HepG2 (cell line): ENCODE data around the gene DNM3. TPM values are rescaled to one million over a fixed set of nuclear protein-coding genes. Genes with fewer than 3 reads are reported as not detected.

Experiments
- ATAC-seq: fragments of 200-7000 bp; cut with Tn5 transposase; 3 replicates; pipeline ENCODE4 v1.9.1; 2020; ENCODE audit warnings: mild to moderate bottlenecking, moderate library complexity
- BruUV-seq: library from RNA; stranded (reverse); fragments of 400-500 nt; replicated peaks from 2 replicates; lab custom pipeline; 2021; lab: Mats Ljungman, UMichigan
- CTCF ChIA-PET: fragments of 300-600 bp; formaldehyde crosslinking; extraction: SDS; loops from one replicate; lab custom pipeline; 2021; ENCODE audit warnings: low total read pairs, inconsistent platforms, low intra/inter-chr PET ratio; lab: Yijun Ruan, JAX
- POLR2A ChIA-PET: fragments of 350-600 bp; sonication (Branson Sonifier 250); formaldehyde crosslinking; loops from one replicate; lab custom pipeline; 2020; ENCODE audit warnings: antibody characterized with exemption, inconsistent platforms; lab: Yijun Ruan, JAX
- DNase-seq: peaks from one replicate; pipeline ENCODE4 v3.0.0-alpha.2; 2015; ENCODE audit warnings: low spot score
- FAIRE-seq: peaks from 3 replicates; lab custom pipeline; 2011; peaks lifted over from hg19 to GRCh38; lab: Jason Lieb, UNC
- H2AFZ ChIP-seq: one replicate; pipeline ENCODE4 v1.6.1; 2011; ENCODE audit warnings: low read length, inconsistent platforms
- H3K27ac ChIP-seq: fragments of 300-600 bp; 3 replicates; pipeline ENCODE4 v1.8.0; 2011; ENCODE audit warnings: mixed run types, mild to moderate bottlenecking, mixed read lengths, low read length, inconsistent platforms; ENCODE audit not compliant: insufficient read depth; ENCODE audit errors: extremely low read length
- H3K27me3 ChIP-seq, 2 experiments: fragments of 200-600 bp in 1 of 2; 2 replicates in 1 of 2; 3 replicates in 1 of 2; pipeline versions ENCODE4 v1.6.0 to v1.8.0; 2011; ENCODE audit warnings: low read length in 2 of 2, mild to moderate bottlenecking in 2 of 2, moderate library complexity in 2 of 2, inconsistent platforms in 1 of 2; ENCODE audit not compliant: insufficient read depth in 2 of 2, control insufficient read depth in 1 of 2
- H3K36me3 ChIP-seq, 2 experiments: fragments of 200-600 bp in 1 of 2; replicated peaks in 1 of 2; 2 replicates in 1 of 2; 3 replicates in 1 of 2; pipeline versions ENCODE4 v1.5.1 to v1.8.0; 2011; ENCODE audit warnings: low read length in 2 of 2, inconsistent platforms in 1 of 2; ENCODE audit not compliant: insufficient read depth in 2 of 2, control insufficient read depth in 1 of 2
- H3K4me1 ChIP-seq: 2 replicates; pipeline ENCODE4 v1.5.1; 2012; ENCODE audit warnings: low read length, inconsistent platforms; ENCODE audit not compliant: insufficient read depth
- H3K4me2 ChIP-seq: 2 replicates; pipeline ENCODE4 v1.6.0; 2011; ENCODE audit warnings: low read depth, low read length, inconsistent platforms
- H3K4me3 ChIP-seq, 3 experiments: fragments of 200-600 bp in 1 of 3; sonication (generic), shearing (Covaris generic) in 1 of 3; replicated peaks in 1 of 3; 2 replicates each; pipeline ENCODE4 v1.5.1; 2011 to 2016; ENCODE audit warnings: low read length in 3 of 3, inconsistent platforms in 2 of 3, low read depth in 2 of 3, mild to moderate bottlenecking in 2 of 3, control low read depth in 1 of 3, mixed read lengths in 1 of 3; ENCODE audit not compliant: insufficient read depth in 1 of 3
- H3K79me2 ChIP-seq: one replicate; pipeline ENCODE4 v1.6.1; 2011; ENCODE audit warnings: low read length, inconsistent platforms; ENCODE audit not compliant: insufficient read depth
- H3K9ac ChIP-seq: 2 replicates; pipeline ENCODE4 v1.6.0; 2011; ENCODE audit warnings: mild to moderate bottlenecking, low read depth, low read length, inconsistent platforms; ENCODE audit not compliant: insufficient read depth
- H3K9me3 ChIP-seq: 2 replicates; pipeline ENCODE4 v1.5.1; 2012; ENCODE audit warnings: mild to moderate bottlenecking, low read length
- H4K20me1 ChIP-seq: 2 replicates; pipeline ENCODE4 v1.6.0; 2011; ENCODE audit warnings: inconsistent platforms, mild to moderate bottlenecking, low read length, moderate library complexity; ENCODE audit not compliant: insufficient read depth
- MIER2 ChIP-seq: IDR thresholded peaks from 2 replicates; pipeline ENCODE4 v1.6.1; 2016; ENCODE audit warnings: missing biosample characterization, missing genetic modification reagents
- NFYC ChIP-seq: IDR thresholded peaks from 2 replicates; pipeline ENCODE4 v1.6.1; 2016; ENCODE audit warnings: missing genetic modification reagents, missing compliant biosample characterization
- RXRB ChIP-seq: IDR thresholded peaks from 2 replicates; pipeline ENCODE4 v1.6.1; 2016; ENCODE audit warnings: borderline replicate concordance, missing genetic modification reagents, missing compliant biosample characterization
- TBL1XR1 ChIP-seq: fragments of 150-350 bp; IDR thresholded peaks from 2 replicates; pipeline ENCODE4 v1.6.1; 2014; ENCODE audit warnings: borderline replicate concordance, low read length; ENCODE audit not compliant: partially characterized antibody
- ZFP36L2 ChIP-seq: sonication (generic); formaldehyde crosslinking; IDR thresholded peaks from 2 replicates; pipeline ENCODE4 v1.4.0; 2020; ENCODE audit warnings: missing genetic modification reagents
- ZNF24 ChIP-seq: fragments of 450-650 bp; IDR thresholded peaks from 2 replicates; pipeline ENCODE4 v1.6.1; 2017; ENCODE audit warnings: antibody characterized with exemption, mild to moderate bottlenecking
- ZNF83 ChIP-seq: sonication (generic); formaldehyde crosslinking; IDR thresholded peaks from 2 replicates; pipeline ENCODE4 v1.4.0; 2020; ENCODE audit warnings: missing genetic modification reagents, mild to moderate bottlenecking, borderline replicate concordance
- WGBS: methylation state at CpG from one replicate; pipeline ENCODE4 v1.1.6; 2017; ENCODE audit warnings: low lambda C conversion rate; 5-methylcytosine and 5-hydroxymethylcytosine counted together
- in situ Hi-C: cut with HindIII; loops from 2 replicates; pipeline ENCODE4 v1.10.0; 2017; ENCODE audit warnings: low pct_unique_long_range_greater_than_20kb; ENCODE audit not compliant: extremely low pct_ligation_motif_present
- intact Hi-C: fragments of 100-400 bp; cut with micrococcal nuclease; formaldehyde crosslinking; loops from one replicate; pipeline ENCODE4 v1.10.0; 2022; ENCODE audit not compliant: unreplicated experiment
- polyA plus RNA-seq, 8 experiments: library from polyadenylated mRNA; depleted of rRNA in 3 of 8; stranded (reverse) in 7 of 8; unstranded in 1 of 8; fragments of >200 nt; fragmentation: Illumina TruSeq in 4 of 8; extraction: Trizol in 4 of 8; gene quantifications; 2 replicates each; pipeline versions ENCODE4 v1.2.1 to v1.2.3, GENCODE V29; 2011 to 2016; ENCODE audit warnings: low read depth in 4 of 8, missing spikeins in 1 of 8, mixed read lengths in 1 of 8; ENCODE audit not compliant: insufficient read depth in 1 of 8
- total RNA-seq, 5 experiments: library from RNA; depleted of rRNA; stranded (reverse); fragments of >200 nt; fragmentation: Illumina TruSeq; extraction: Trizol; gene quantifications; 2 replicates each; pipeline ENCODE4 v1.2.3, GENCODE V29; 2016; ENCODE audit warnings: low read depth in 1 of 5
- TF ChIP-seq, protein P1 (sequence below): sonication (generic); formaldehyde crosslinking; IDR thresholded peaks from 2 replicates; pipeline ENCODE4 v1.5.0; 2020; ENCODE audit warnings: mild to moderate bottlenecking, missing genetic modification reagents
- TF ChIP-seq, protein P2 (sequence below): sonication (generic); formaldehyde crosslinking; IDR thresholded peaks from 2 replicates; pipeline ENCODE4 v1.5.1; 2020; ENCODE audit warnings: mild to moderate bottlenecking, missing genetic modification reagents
- TF ChIP-seq, protein P3 (sequence below), 2 experiments: IDR thresholded peaks; 2 replicates each; pipeline ENCODE4 v1.6.1; 2011 to 2012; ENCODE audit warnings: low read length in 2 of 2, borderline replicate concordance in 1 of 2, low read depth in 1 of 2, mild to moderate bottlenecking in 1 of 2, moderate library complexity in 1 of 2

The DNM3 gene
- total and polyA plus RNA-seq, 2 of the 13 experiments (the other 11 are each of a cell fraction or from before 2014, with no cell fraction given) = 0.05 TPM; not detected in 1

DNA sequence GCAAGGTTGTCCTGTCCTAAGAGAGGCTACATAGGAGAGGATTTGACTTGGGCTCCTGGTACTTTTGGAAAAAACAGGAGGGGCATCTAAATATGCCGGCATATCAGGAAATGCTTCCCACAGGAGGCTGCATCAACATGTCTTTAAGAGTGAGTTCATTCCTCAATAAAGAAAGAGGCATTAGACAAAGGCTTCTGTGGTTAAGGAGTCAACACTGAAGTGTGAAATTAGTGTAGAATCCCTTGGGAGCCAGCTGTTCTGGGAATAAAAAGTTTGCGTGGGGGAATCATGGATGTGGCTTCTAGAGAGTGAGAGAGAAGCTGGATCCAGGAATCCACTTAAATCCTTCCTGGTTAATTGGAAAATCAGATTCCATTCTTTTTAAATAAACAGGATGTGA lies 69.5 kb downstream of the DNM3 start (continued):
- TF ChIP-seq, protein P1, sequence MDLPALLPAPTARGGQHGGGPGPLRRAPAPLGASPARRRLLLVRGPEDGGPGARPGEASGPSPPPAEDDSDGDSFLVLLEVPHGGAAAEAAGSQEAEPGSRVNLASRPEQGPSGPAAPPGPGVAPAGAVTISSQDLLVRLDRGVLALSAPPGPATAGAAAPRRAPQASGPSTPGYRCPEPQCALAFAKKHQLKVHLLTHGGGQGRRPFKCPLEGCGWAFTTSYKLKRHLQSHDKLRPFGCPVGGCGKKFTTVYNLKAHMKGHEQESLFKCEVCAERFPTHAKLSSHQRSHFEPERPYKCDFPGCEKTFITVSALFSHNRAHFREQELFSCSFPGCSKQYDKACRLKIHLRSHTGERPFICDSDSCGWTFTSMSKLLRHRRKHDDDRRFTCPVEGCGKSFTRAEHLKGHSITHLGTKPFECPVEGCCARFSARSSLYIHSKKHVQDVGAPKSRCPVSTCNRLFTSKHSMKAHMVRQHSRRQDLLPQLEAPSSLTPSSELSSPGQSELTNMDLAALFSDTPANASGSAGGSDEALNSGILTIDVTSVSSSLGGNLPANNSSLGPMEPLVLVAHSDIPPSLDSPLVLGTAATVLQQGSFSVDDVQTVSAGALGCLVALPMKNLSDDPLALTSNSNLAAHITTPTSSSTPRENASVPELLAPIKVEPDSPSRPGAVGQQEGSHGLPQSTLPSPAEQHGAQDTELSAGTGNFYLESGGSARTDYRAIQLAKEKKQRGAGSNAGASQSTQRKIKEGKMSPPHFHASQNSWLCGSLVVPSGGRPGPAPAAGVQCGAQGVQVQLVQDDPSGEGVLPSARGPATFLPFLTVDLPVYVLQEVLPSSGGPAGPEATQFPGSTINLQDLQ (CRISPR knock-in tag) = no peak
- TF ChIP-seq, protein P2, sequence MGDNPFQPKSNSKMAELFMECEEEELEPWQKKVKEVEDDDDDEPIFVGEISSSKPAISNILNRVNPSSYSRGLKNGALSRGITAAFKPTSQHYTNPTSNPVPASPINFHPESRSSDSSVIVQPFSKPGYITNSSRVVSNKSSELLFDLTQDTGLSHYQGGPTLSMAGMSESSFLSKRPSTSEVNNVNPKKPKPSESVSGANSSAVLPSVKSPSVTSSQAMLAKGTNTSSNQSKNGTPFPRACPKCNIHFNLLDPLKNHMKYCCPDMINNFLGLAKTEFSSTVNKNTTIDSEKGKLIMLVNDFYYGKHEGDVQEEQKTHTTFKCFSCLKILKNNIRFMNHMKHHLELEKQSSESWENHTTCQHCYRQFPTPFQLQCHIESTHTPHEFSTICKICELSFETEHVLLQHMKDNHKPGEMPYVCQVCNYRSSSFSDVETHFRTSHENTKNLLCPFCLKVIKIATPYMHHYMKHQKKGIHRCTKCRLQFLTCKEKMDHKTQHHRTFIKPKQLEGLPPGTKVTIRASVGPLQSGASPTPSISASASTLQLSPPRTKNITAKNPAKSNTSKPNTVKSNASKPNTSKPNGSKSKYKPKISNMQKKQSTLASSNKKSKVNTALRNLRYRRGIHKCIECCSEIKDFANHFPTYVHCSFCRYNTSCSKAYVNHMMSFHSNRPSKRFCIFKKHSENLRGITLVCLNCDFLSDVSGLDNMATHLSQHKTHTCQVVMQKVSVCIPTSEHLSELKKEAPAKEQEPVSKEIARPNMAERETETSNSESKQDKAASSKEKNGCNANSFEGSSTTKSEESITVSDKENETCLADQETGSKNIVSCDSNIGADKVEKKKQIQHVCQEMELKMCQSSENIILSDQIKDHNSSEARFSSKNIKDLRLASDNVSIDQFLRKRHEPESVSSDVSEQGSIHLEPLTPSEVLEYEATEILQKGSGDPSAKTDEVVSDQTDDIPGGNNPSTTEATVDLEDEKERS (CRISPR knock-in tag) = no peak
- TF ChIP-seq ZFP36L2 (no peak), ZNF83 (CRISPR knock-in tag) (no peak), ZNF24 (no peak)

DNA sequence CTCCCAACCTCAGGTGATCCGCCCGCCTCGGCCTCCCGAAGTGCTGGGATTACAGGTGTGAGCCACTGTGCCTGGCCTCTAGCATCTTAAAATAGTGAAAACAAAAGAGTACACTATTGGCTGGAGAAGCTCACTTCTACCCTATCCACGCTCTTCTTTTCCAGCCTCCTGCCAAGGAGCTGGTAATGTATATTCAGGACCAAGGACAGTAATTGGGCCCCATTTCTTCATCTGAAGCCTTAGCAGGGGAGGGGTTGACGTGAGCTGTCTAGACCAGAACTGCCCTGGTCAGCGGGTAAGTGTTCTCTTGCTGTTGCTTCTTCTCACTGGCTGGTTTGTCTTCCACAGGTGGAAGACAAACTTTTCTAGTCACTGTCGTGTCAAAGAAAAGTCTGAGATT lies 70.2 kb downstream of the DNM3 start:
- no peaks in the 10 kb centered on the region for H3K27me3 ChIP-seq
- H3K9me3 ChIP-seq = no peaks in the 10 kb centered on the region
- H3K9ac ChIP-seq = no peak overlapping the region
- no peaks in the 10 kb centered on the region for H4K20me1 ChIP-seq
- no peak for TF ChIP-seq RXRB
- TF ChIP-seq, protein P3, sequence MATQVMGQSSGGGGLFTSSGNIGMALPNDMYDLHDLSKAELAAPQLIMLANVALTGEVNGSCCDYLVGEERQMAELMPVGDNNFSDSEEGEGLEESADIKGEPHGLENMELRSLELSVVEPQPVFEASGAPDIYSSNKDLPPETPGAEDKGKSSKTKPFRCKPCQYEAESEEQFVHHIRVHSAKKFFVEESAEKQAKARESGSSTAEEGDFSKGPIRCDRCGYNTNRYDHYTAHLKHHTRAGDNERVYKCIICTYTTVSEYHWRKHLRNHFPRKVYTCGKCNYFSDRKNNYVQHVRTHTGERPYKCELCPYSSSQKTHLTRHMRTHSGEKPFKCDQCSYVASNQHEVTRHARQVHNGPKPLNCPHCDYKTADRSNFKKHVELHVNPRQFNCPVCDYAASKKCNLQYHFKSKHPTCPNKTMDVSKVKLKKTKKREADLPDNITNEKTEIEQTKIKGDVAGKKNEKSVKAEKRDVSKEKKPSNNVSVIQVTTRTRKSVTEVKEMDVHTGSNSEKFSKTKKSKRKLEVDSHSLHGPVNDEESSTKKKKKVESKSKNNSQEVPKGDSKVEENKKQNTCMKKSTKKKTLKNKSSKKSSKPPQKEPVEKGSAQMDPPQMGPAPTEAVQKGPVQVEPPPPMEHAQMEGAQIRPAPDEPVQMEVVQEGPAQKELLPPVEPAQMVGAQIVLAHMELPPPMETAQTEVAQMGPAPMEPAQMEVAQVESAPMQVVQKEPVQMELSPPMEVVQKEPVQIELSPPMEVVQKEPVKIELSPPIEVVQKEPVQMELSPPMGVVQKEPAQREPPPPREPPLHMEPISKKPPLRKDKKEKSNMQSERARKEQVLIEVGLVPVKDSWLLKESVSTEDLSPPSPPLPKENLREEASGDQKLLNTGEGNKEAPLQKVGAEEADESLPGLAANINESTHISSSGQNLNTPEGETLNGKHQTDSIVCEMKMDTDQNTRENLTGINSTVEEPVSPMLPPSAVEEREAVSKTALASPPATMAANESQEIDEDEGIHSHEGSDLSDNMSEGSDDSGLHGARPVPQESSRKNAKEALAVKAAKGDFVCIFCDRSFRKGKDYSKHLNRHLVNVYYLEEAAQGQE (IDR thresholded peaks at IDR 0.05; ENCODE audit: borderline replicate concordance in 1 of 2, low read depth in 1 of 2, low read length in 2 of 2) = peak; percentile 1 to 83; a peak in 3 of 4 replicates
- TF ChIP-seq MIER2 = peak; percentile 65; the same call in 1 of the 2 replicates
- no peak for TF ChIP-seq NFYC (CRISPR knock-in tag)
- no peak for TF ChIP-seq TBL1XR1
- no peak overlapping the region for H3K27ac ChIP-seq
- no peaks in the 10 kb centered on the region for H3K36me3 ChIP-seq
- no peak for ATAC-seq
- H3K79me2 ChIP-seq = no peaks in the 10 kb centered on the region
- no peak for FAIRE-seq
- no peak overlapping the region for H3K4me2 ChIP-seq
- H2AFZ ChIP-seq = no peak overlapping the region
- H3K4me3 ChIP-seq = no peak overlapping the region
- intact Hi-C loops = no loop called here
- in situ Hi-C loops = no loop called here
- no peaks in the 10 kb centered on the region for H3K4me1 ChIP-seq
- CTCF ChIA-PET = no interaction called here
- POLR2A ChIA-PET = no interaction called here
- BruUV-seq = no TSS peak
- DNase-seq = no peak
- 57% methylated on average over 4 of the region's 8 CpGs for WGBS
